Neural progenitor cell (in vitro differentiated cells): Measurements from ENCODE around the gene DCDC2. TPM values are rescaled to one million over a fixed set of nuclear protein-coding genes. Genes with fewer than 3 reads are reported as not detected.

Source experiments
- DNase-seq: peaks from one replicate; pipeline ENCODE4 v3.0.0-alpha.2; 2016; ENCODE audit warnings: low spot score
- H2AFZ ChIP-seq: fragments of 200-600 bp; sonication (generic); replicated peaks from 2 replicates; pipeline ENCODE4 v1.6.1; 2016; ENCODE audit warnings: antibody characterized with exemption
- H3F3A ChIP-seq: fragments of 200-600 bp; sonication (generic); 2 replicates; pipeline ENCODE4 v1.6.1; 2016; ENCODE audit warnings: antibody characterized with exemption, low read depth
- H3K27ac ChIP-seq: fragments of 200-600 bp; sonication (generic); 2 replicates; pipeline ENCODE4 v1.5.1; 2016; ENCODE audit warnings: mild to moderate bottlenecking
- H3K27me3 ChIP-seq: fragments of 200-600 bp; sonication (generic); 2 replicates; pipeline ENCODE4 v1.6.1; 2016; ENCODE audit warnings: mild to moderate bottlenecking, moderate library complexity
- H3K36me3 ChIP-seq: fragments of 200-600 bp; sonication (generic); 2 replicates; pipeline ENCODE4 v1.5.1; 2016
- H3K4me1 ChIP-seq: fragments of 200-600 bp; sonication (generic); 2 replicates; pipeline ENCODE4 v1.6.1; 2016; ENCODE audit warnings: mixed run types
- H3K4me2 ChIP-seq: fragments of 200-600 bp; sonication (generic); 2 replicates; pipeline ENCODE4 v1.6.1; 2016
- H3K4me3 ChIP-seq: fragments of 200-600 bp; sonication (generic); 2 replicates; pipeline ENCODE4 v1.5.1; 2016
- H3K79me2 ChIP-seq: fragments of 200-600 bp; sonication (generic); 2 replicates; pipeline ENCODE4 v1.6.1; 2016; ENCODE audit warnings: low read depth
- H3K9ac ChIP-seq: fragments of 200-600 bp; sonication (generic); 2 replicates; pipeline ENCODE4 v1.6.1; 2016
- H3K9me3 ChIP-seq: fragments of 200-600 bp; sonication (generic); 2 replicates; pipeline ENCODE4 v1.5.1; 2016; ENCODE audit warnings: low read depth
- H4K20me1 ChIP-seq: fragments of 200-600 bp; sonication (generic); 2 replicates; pipeline ENCODE4 v1.6.1; 2016; ENCODE audit warnings: low read depth
- H3K27ac Mint-ChIP-seq: 3 replicates; pipeline ENCODE4 v1.8.0; 2021; ENCODE audit warnings: mixed read lengths
- H3K27me3 Mint-ChIP-seq: 2 replicates; pipeline ENCODE4 v1.8.0; 2022; ENCODE audit warnings: low read depth, mild to moderate bottlenecking, inconsistent platforms, moderate library complexity, mixed read lengths; ENCODE audit not compliant: insufficient read depth
- H3K36me3 Mint-ChIP-seq: 3 replicates; pipeline ENCODE4 v1.8.0; 2021; ENCODE audit warnings: mixed read lengths
- H3K4me1 Mint-ChIP-seq: 3 replicates; pipeline ENCODE4 v1.8.0; 2021; ENCODE audit warnings: mixed read lengths
- H3K4me3 Mint-ChIP-seq: 3 replicates; pipeline ENCODE4 v1.8.0; 2021; ENCODE audit warnings: mild to moderate bottlenecking, moderate library complexity, mixed read lengths
- H3K9me3 Mint-ChIP-seq: 3 replicates; pipeline ENCODE4 v1.8.0; 2020; ENCODE audit warnings: mixed read lengths
- CTCF ChIP-seq: fragments of 200-600 bp; sonication (generic); IDR thresholded peaks from 2 replicates; pipeline ENCODE4 v1.5.1; 2017; ENCODE audit warnings: antibody characterized with exemption, mild to moderate bottlenecking
- EZH2 ChIP-seq: fragments of 200-600 bp; sonication (generic); IDR thresholded peaks from 2 replicates; pipeline ENCODE4 v1.6.1; 2017; ENCODE audit warnings: antibody characterized with exemption, mild to moderate bottlenecking, moderate library complexity
- EZH2phosphoT487 ChIP-seq: fragments of 200-600 bp; sonication (generic); IDR thresholded peaks from 2 replicates; pipeline ENCODE4 v1.6.1; 2017; ENCODE audit warnings: antibody characterized with exemption
- total RNA-seq: library from RNA; depleted of rRNA; stranded (reverse); fragments of >200 nt; gene quantifications from 2 replicates; pipeline ENCODE4 v1.2.3, GENCODE V29; 2015; ENCODE audit warnings: low replicate concordance

Gene DCDC2
- total RNA-seq, 1 donor from 2014 or later = not detected

GRCh38 chr6:24381476-24382219, 23.8 kb upstream of the DCDC2 start:
- H3K4me2 ChIP-seq = no peak overlapping the region
- H3K9ac ChIP-seq = no peak overlapping the region
- H3K36me3 ChIP-seq = no peaks in the 10 kb centered on the region
- H3K9me3 Mint-ChIP-seq = peaks cover 4% of the 10 kb centered on the region
- no peak overlapping the region for H3K27ac ChIP-seq
- no peaks in the 10 kb centered on the region for H3K79me2 ChIP-seq
- H3K27me3 ChIP-seq = no peaks in the 10 kb centered on the region
- no peaks in the 10 kb centered on the region for H4K20me1 ChIP-seq
- DNase-seq = no peak
- H3K4me3 Mint-ChIP-seq = no peak overlapping the region
- no peaks in the 10 kb centered on the region for H3K4me1 Mint-ChIP-seq
- no peak overlapping the region for H3K4me3 ChIP-seq
- H3F3A ChIP-seq = no peaks in the 10 kb centered on the region
- TF ChIP-seq EZH2 = no peak
- TF ChIP-seq CTCF = no peak
- TF ChIP-seq EZH2phosphoT487 = no peak
- no peak overlapping the region for H2AFZ ChIP-seq
- H3K9me3 ChIP-seq = no peaks in the 10 kb centered on the region
- H3K36me3 Mint-ChIP-seq = no peaks in the 10 kb centered on the region
- no peak overlapping the region for H3K27ac Mint-ChIP-seq
- H3K27me3 Mint-ChIP-seq = peaks cover 5% of the 10 kb centered on the region
- H3K4me1 ChIP-seq = peaks cover 5% of the 10 kb centered on the region

GRCh38 chr6:24378473-24379097, 20.7 kb upstream of the DCDC2 start:
- TF ChIP-seq EZH2 = no peak
- TF ChIP-seq EZH2phosphoT487 = no peak
- no peak for TF ChIP-seq CTCF
- Histone ChIP-seq H4K20me1 (no peaks in the 10 kb centered on the region), H3K4me1 (peaks cover 8% of the 10 kb centered on the region), H3K27me3 (no peaks in the 10 kb centered on the region), H3K9me3 (no peaks in the 10 kb centered on the region), H3K36me3 (no peaks in the 10 kb centered on the region), H2AFZ (no peak overlapping the region), H3K27ac (no peak overlapping the region), H3K79me2 (no peaks in the 10 kb centered on the region), H3K4me3 (no peak overlapping the region), H3F3A (no peaks in the 10 kb centered on the region), H3K9ac (no peak overlapping the region), H3K4me2 (no peak overlapping the region)
- Mint-ChIP-seq H3K4me3 (no peak overlapping the region), H3K4me1 (no peaks in the 10 kb centered on the region), H3K27me3 (peaks cover 5% of the 10 kb centered on the region), H3K27ac (no peak overlapping the region), H3K9me3 (peaks cover 2% of the 10 kb centered on the region), H3K36me3 (no peaks in the 10 kb centered on the region)
- DNase-seq = no peak

GRCh38 chr6:24376871-24377270, 19.0 kb upstream of the DCDC2 start:
- Histone ChIP-seq H3K4me1 (peaks cover 8% of the 10 kb centered on the region), H3K4me3 (no peak overlapping the region), H3F3A (no peaks in the 10 kb centered on the region), H2AFZ (peak overlapping the region; percentile 71), H3K79me2 (no peaks in the 10 kb centered on the region), H3K9me3 (no peaks in the 10 kb centered on the region), H3K27ac (peak overlapping the region; percentile 37), H4K20me1 (no peaks in the 10 kb centered on the region), H3K36me3 (no peaks in the 10 kb centered on the region), H3K9ac (no peak overlapping the region), H3K4me2 (peak overlapping the region; percentile 27), H3K27me3 (no peaks in the 10 kb centered on the region)
- Mint-ChIP-seq H3K27me3 (peaks cover 5% of the 10 kb centered on the region), H3K36me3 (no peaks in the 10 kb centered on the region), H3K4me3 (no peak overlapping the region), H3K9me3 (peaks cover 2% of the 10 kb centered on the region), H3K4me1 (no peaks in the 10 kb centered on the region), H3K27ac (no peak overlapping the region)
- no peak for DNase-seq
- TF ChIP-seq EZH2 (no peak), EZH2phosphoT487 (no peak), CTCF (no peak)
